Esophagus (tissue), 2 donors: Measurements from ENCODE around the gene ERLIN1. TPM values are rescaled to one million over a fixed set of nuclear protein-coding genes. Genes with fewer than 3 reads are reported as not detected.

Experiments
- H3K27ac ChIP-seq, 2 donors: one replicate each; pipeline ENCODE4 v1.5.1; 2013; ENCODE audit warnings: low read depth in 2 of 2, mild to moderate bottlenecking in 2 of 2, inconsistent platforms in 1 of 2, low read length in 1 of 2, moderate library complexity in 1 of 2
- H3K27me3 ChIP-seq, 2 donors: one replicate each; pipeline ENCODE4 v1.6.1; 2013; ENCODE audit warnings: low read length in 2 of 2, control low read depth in 1 of 2, mild to moderate bottlenecking in 1 of 2; ENCODE audit not compliant: insufficient read depth in 2 of 2, control insufficient read depth in 1 of 2
- H3K36me3 ChIP-seq, 2 donors: one replicate each; pipeline ENCODE4 v1.6.1; 2013; ENCODE audit warnings: low read length in 1 of 2; ENCODE audit not compliant: control insufficient read depth in 2 of 2, insufficient read depth in 2 of 2
- H3K4me1 ChIP-seq, 2 donors: one replicate each; pipeline ENCODE4 v1.6.1; 2013; ENCODE audit warnings: low read length in 1 of 2; ENCODE audit not compliant: control insufficient read depth in 2 of 2, insufficient read depth in 2 of 2
- H3K4me3 ChIP-seq, 2 donors: one replicate each; pipeline ENCODE4 v1.5.1; 2013; ENCODE audit warnings: low read length in 2 of 2, mild to moderate bottlenecking in 2 of 2, low read depth in 1 of 2, moderate library complexity in 1 of 2
- H3K9me3 ChIP-seq, 2 donors: one replicate each; pipeline ENCODE4 v1.6.1; 2013; ENCODE audit warnings: mild to moderate bottlenecking in 2 of 2, low read depth in 1 of 2, low read length in 1 of 2, moderate library complexity in 1 of 2; ENCODE audit not compliant: control insufficient read depth in 2 of 2, insufficient read depth in 1 of 2
- WGBS, 2 donors: extraction: QIAGEN DNeasy Blood & Tissue Kit; methylation state at CpG; one replicate each; pipeline ENCODE4 v1.1.7; 2013; 5-methylcytosine and 5-hydroxymethylcytosine counted together
- polyA plus RNA-seq, 2 donors: library from polyadenylated mRNA; stranded (reverse); fragments of 200-250 nt; gene quantifications; one replicate each; pipeline ENCODE4 v1.2.3, GENCODE V29; 2013
- donor health status: healthy with polysubstance abuse.
- donor health status: Bipolar disorder and iron deficiency.

The ERLIN1 gene
- polyA plus RNA-seq: 10 to 100 TPM in 1 of 2 donors, 1 to 10 TPM in 1; 6.6 to 18.7 TPM

DNA sequence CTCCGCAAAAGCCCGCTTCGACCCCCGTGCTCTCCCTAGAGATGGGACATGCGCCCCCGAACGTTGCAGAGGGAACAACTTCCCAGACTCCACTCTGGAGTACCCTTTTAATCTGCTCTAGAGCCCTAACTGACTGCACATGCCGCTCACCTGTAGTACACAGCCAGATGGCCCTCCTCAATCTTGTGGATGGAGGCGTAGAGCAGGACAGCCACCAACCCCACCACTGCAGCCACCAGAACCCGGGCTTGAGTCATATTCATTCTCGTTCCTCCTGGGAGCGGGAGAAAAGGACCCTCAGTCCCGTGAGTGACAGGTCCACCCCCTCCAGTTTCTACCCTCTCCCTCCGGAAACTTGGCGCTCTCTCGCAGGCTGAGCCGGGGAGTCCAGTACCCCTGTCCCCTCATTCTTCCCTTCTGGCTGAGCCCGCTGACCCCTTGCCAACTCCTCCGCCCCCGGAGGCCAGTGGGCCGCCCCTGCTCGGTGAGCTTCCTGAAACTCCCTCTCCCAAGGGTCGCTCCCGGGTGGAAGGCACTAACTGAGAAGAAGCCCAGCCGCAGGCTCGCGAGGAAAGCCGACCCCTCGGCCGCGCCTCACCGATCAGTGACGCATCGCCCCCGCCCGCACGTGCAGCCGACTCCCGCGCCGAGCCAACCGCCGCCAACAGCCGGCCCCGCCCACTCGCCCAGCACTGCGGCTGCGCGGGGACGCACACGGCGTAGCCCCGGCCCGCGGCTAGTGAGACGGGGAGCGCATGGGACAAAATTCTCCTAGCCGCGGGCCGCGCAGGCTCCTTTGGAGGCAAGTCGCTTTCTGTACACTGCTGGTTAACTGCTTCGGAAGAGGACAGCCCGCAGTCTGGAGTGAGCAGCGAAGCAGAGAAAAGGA, at the start of gene ERLIN1:
ERLIN1 (minus strand) TSS at position 666 of the 889 bp plus-strand sequence; CDS start at position 263, 403 bp downstream.
- H3K27ac ChIP-seq: peak within 1 kb of the TSS; percentile 90 to 96
- WGBS, 2 donors: 1% methylated on average over 65 of the region's 65 CpGs
- peak within 1 kb of the TSS; percentile 88 to 98 for H3K4me3 ChIP-seq
- no peaks in the 10 kb centered on the region for H3K9me3 ChIP-seq
- no peaks in the 10 kb centered on the region for H3K27me3 ChIP-seq
- peaks cover 2 to 3% of the 10 kb centered on the region in 2 donors for H3K4me1 ChIP-seq
- H3K36me3 ChIP-seq: peaks cover 2% of the 10 kb centered on the region in 2 donors

DNA sequence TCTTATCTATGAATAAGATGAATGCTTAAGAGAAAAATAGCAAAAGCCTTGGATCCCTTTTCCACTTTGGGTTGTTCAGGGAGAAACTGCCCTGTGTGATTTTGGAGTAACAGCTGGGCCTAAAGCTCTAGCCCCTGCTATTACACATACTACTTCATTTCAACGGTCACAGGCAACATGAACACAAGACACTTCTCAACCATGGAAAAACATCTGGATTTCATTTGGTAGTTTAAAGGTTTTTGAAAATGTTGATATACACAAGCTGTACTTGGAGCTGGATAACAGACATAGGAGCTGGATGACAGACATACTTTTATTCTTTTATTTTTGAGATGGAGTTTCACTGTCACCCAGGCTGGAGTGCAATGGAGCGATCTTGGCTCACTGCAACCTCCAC, 46.3 kb upstream of the ERLIN1 start:
- 66 to 70% methylated on average over 2 of the region's 2 CpGs for WGBS, 2 donors
- H3K4me3 ChIP-seq: no peak overlapping the region
- no peak overlapping the region for H3K27ac ChIP-seq
- no peaks in the 10 kb centered on the region for H3K27me3 ChIP-seq
- no peaks in the 10 kb centered on the region for H3K9me3 ChIP-seq
- peaks cover 7 to 14% of the 10 kb centered on the region in 2 donors for H3K36me3 ChIP-seq
- peaks cover 0 to 2% of the 10 kb centered on the region in 2 donors for H3K4me1 ChIP-seq

DNA sequence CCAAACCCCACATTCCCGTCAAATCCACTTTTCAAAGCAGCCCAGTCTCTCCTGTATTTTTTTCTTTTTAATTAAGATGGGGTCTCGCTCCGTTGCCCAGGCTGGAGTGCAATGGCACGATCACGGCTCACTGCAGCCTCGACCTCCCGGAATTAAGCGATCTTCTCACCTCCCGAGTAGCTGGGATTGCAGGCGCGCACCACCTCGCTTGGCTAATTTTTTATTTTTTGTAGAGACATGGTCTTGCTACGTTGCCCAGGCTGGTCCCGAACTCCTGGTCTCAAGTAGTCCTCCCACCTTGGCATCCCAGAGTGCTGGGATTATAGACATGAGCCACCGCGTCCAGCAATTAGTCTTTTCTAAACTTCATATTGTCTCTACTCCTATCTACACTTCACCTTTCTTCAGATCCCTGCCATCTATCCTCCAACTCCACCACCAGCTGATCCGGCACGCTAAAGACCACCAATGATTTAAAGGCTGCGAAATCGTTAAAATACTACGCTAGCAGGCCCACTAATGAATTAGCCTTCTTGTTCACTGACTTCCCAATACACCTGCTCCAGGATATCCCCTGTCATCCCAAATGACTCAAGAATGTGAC, 44.1 kb upstream of the ERLIN1 start:
- Histone ChIP-seq H3K36me3 (peaks cover 3 to 8% of the 10 kb centered on the region in 2 donors), H3K9me3 (no peaks in the 10 kb centered on the region)
- 61 to 62% methylated on average over 21 of the region's 21 CpGs for WGBS, 2 donors

DNA sequence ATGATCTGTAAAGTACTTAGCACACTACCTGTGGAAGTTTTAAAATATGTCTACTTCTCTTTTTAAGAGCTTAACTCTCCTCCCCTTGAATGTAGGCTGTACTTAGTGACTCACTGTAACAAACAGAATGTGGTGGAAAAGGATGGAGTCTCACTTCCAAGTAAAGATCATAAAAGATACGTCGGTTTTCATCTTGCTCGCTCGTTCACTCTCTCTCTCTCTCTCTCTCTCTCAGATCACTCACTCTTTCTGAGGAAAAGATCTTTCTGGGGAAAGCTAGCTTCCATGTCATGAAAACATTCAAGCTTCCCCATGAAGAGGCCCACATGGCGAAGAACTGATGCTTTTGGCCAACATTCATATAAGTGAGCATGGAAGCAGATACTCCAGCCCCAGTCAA, 38.0 kb upstream of the ERLIN1 start:
- H3K36me3 ChIP-seq: peaks cover 0 to 3% of the 10 kb centered on the region in 2 donors
- WGBS, 2 donors: 76 to 77% methylated on average over 5 of the region's 5 CpGs

More for the DNA sequence above, 44.1 kb upstream of the ERLIN1 start:
- Histone ChIP-seq H3K4me1 (peaks cover 0 to 2% of the 10 kb centered on the region in 2 donors), H3K4me3 (peak overlapping the region; percentile 85 to 98), H3K27me3 (no peaks in the 10 kb centered on the region), H3K27ac (peak overlapping the region; percentile 82 to 91)

DNA sequence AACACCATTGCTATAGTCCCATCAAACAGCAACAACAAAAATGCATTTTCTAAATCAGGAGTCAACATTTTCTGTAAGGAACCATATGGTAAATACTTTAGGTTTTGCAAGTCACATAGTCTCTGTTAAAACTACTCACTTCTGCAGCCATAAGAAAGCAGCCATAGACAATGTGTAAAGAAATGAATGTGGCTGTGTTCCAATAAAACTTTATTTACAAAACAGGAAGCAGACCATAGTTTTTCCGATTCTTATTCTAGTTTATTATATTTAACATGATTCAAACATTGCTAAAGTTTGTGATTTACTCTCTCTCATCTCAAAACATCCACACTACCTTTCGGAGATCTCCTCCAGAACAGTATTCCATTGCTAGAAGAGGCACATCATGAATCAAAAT, 36.7 kb upstream of the ERLIN1 start:
- Histone ChIP-seq H3K9me3 (no peaks in the 10 kb centered on the region), H3K4me1 (no peaks in the 10 kb centered on the region)
- 96 to 98% methylated on average over 2 of the region's 2 CpGs for WGBS, 2 donors

More for the DNA sequence above, 38.0 kb upstream of the ERLIN1 start:
- Histone ChIP-seq H3K9me3 (no peaks in the 10 kb centered on the region), H3K27me3 (no peaks in the 10 kb centered on the region), H3K4me1 (no peaks in the 10 kb centered on the region), H3K27ac (no peak overlapping the region), H3K4me3 (no peak overlapping the region)

DNA sequence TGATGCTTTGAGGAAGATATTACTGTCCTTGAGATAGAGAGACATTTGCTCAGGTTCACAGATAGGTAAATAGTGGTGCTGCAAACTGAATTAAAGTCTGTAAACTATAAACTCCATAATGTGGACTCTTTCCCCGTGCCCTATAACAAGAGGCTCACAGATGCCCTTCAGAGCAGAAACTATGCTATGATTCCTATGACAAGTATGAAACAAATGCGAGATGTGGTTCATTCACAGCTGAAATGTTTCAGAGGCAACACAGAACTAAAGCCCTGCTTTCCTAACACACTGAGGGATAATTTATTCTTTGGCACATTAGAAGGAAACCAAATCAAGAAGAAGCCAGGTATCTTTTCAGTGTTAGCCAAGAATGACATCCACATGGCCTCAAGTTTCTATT, 30.2 kb upstream of the ERLIN1 start:
- no peak overlapping the region for H3K4me3 ChIP-seq
- H3K36me3 ChIP-seq: peaks cover 5 to 6% of the 10 kb centered on the region in 2 donors
- H3K4me1 ChIP-seq: no peaks in the 10 kb centered on the region
- no peak overlapping the region for H3K27ac ChIP-seq
- H3K27me3 ChIP-seq: no peaks in the 10 kb centered on the region
- 92 to 97% methylated on average over 2 of the region's 2 CpGs for WGBS, 2 donors
- H3K9me3 ChIP-seq: no peaks in the 10 kb centered on the region

More for the DNA sequence above, 36.7 kb upstream of the ERLIN1 start:
- Histone ChIP-seq H3K27ac (no peak overlapping the region), H3K27me3 (no peaks in the 10 kb centered on the region), H3K36me3 (peaks cover 0 to 3% of the 10 kb centered on the region in 2 donors), H3K4me3 (no peak overlapping the region)

DNA sequence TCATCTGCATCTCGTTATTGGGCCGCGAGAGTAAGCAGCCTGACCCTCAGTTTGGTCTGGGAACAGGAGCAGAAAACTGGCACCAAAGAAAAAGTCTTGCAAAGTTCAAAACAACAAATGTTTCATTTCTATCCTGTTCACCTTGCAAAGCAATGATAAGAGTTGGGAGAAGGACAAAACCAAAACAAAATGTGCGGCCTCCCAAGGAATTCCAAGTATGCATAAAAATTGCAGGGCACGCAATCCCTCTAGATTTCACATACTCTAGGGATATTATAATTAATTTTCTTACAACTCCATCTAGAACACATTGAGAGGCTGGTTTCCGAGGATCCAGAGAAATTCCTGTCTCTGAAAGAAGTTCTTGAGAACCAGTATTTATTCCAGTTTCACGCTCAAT, 23.5 kb upstream of the ERLIN1 start:
- Histone ChIP-seq H3K4me3 (no peak overlapping the region), H3K4me1 (no peaks in the 10 kb centered on the region), H3K9me3 (no peaks in the 10 kb centered on the region), H3K27ac (no peak overlapping the region), H3K36me3 (peaks cover 0 to 5% of the 10 kb centered on the region in 2 donors), H3K27me3 (no peaks in the 10 kb centered on the region)
- WGBS, 2 donors: 82 to 93% methylated on average over 7 of the region's 7 CpGs

DNA sequence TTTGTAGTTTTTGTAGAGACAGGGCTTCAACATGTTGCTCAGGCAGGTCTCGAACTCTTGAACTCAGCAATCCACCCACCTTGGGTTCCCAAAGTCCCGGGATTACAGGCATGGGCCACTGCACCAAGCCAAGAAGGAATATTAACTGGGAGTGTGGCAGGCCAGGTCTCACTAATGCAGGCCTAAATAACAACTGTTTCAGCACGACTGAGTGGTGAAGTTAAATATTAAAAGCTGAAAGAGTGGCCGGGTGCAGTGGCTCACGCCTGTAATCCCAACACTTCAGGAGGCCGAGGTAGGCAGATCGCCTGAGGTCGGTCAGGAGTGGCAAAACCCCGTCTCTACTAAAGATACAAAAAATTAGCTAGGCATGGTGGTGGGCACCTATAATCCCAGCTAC, 22.4 kb upstream of the ERLIN1 start:
- H3K9me3 ChIP-seq: no peaks in the 10 kb centered on the region
- H3K36me3 ChIP-seq: peaks cover 0 to 8% of the 10 kb centered on the region in 2 donors
- H3K27ac ChIP-seq: no peak overlapping the region
- 94 to 96% methylated on average over 9 of the region's 9 CpGs for WGBS, 2 donors
- H3K4me1 ChIP-seq: no peaks in the 10 kb centered on the region
- no peak overlapping the region for H3K4me3 ChIP-seq
- no peaks in the 10 kb centered on the region for H3K27me3 ChIP-seq

DNA sequence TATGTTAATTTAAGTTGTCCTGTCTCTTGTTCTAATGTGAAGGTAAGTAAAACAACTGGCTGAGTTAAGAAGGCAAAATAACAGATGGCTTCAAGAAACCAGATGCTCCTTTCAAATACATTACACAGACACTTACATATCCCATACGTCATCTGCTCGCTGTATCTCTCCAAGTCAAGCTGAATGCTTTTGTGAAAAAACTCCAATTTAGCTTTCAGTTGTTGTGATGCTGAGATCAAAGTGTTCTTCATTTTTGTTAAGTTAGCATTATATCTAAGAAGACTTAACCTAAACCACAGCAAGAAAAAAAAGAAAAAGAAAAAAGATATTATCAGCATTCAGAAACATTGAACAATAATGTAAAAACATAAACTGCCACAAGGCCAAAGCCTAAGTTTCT, 18.5 kb upstream of the ERLIN1 start:
- WGBS, 2 donors: 91 to 96% methylated on average over 2 of the region's 2 CpGs
- Histone ChIP-seq H3K36me3 (peaks cover 0 to 9% of the 10 kb centered on the region in 2 donors), H3K4me3 (no peak overlapping the region), H3K27ac (no peak overlapping the region), H3K4me1 (no peaks in the 10 kb centered on the region), H3K9me3 (no peaks in the 10 kb centered on the region), H3K27me3 (no peaks in the 10 kb centered on the region)
